Right cardiac atrium (tissue), 5 donors: ENCODE results near the gene SERPINA1. TPM values are rescaled to one million over a fixed set of nuclear protein-coding genes. Genes with fewer than 3 reads are reported as not detected.

ENCODE experiments used
- polyA plus RNA-seq: library from polyadenylated mRNA; stranded (reverse); fragments of 200-250 nt; gene quantifications from one replicate; pipeline ENCODE4 v1.2.3, GENCODE V29; 2013
- total RNA-seq, 4 donors: library from RNA; stranded (reverse); fragmentation: NEBNext Ultra II Directional; extraction: Animal tissue kit (Norgen Biotek cat#: 25700); gene quantifications; one replicate each; pipeline ENCODE4 v1.2.1, GENCODE V29; 2021
- donor health status: healthy with polysubstance abuse.
- donor health status: DM: no; HTN: yes; CAD: no.
- donor health status: DM: no; HTN: no; CAD: no.
- donor health status: DM: no; HTN: yes; CAD: no; lungs with severe emphysema.
- donor health status: DM: yes; HTN: yes; CAD: no.

Gene SERPINA1
- total and polyA plus RNA-seq, 5 donors, result 2.0 to 10.3 (median 7.8) TPM

Other genes with a start within 250 kb of the SERPINA1 start
- gene PPP4R4, start 214.3 kb downstream of the SERPINA1 start, total RNA-seq, result under 1 TPM; 0.41 to 0.74 (median 0.48) TPM
- 0.27 TPM for gene PPP4R4, start 214.3 kb downstream of the SERPINA1 start, polyA plus RNA-seq
- not detected for gene SERPINA10, start 95.3 kb downstream of the SERPINA1 start, total RNA-seq
- gene SERPINA10, start 95.3 kb downstream of the SERPINA1 start, polyA plus RNA-seq, result not detected
- gene SERPINA6, start 65.3 kb downstream of the SERPINA1 start, total RNA-seq, result not detected
- gene SERPINA6, start 65.3 kb downstream of the SERPINA1 start, polyA plus RNA-seq, result not detected
- not detected for gene SERPINA2, start 21.9 kb downstream of the SERPINA1 start, total RNA-seq
- gene SERPINA2, start 21.9 kb downstream of the SERPINA1 start, polyA plus RNA-seq, result not detected
- gene SERPINA11, start 64.2 kb upstream of the SERPINA1 start, total RNA-seq, result not detected
- not detected for gene SERPINA11, start 64.2 kb upstream of the SERPINA1 start, polyA plus RNA-seq
- gene SERPINA9, start 87.6 kb upstream of the SERPINA1 start, total RNA-seq, result not detected
- not detected for gene SERPINA9, start 87.6 kb upstream of the SERPINA1 start, polyA plus RNA-seq
- not detected for gene SERPINA12, start 120.9 kb upstream of the SERPINA1 start, total RNA-seq
- not detected for gene SERPINA12, start 120.9 kb upstream of the SERPINA1 start, polyA plus RNA-seq
- not detected for gene SERPINA4, start 172.8 kb upstream of the SERPINA1 start, total RNA-seq
- gene SERPINA4, start 172.8 kb upstream of the SERPINA1 start, polyA plus RNA-seq, result not detected
- gene SERPINA5, start 192.8 kb upstream of the SERPINA1 start, total RNA-seq, result 10 to 100 TPM in 3 of 4 donors, 1 to 10 TPM in 1; 4.6 to 14.4 (median 13.9) TPM
- gene SERPINA5, start 192.8 kb upstream of the SERPINA1 start, polyA plus RNA-seq, result 13.2 TPM
- 100 to 1,000 TPM in 3 of 4 donors, 10 to 100 TPM in 1; 56.4 to 390 (median 216) TPM for gene SERPINA3, start 223.8 kb upstream of the SERPINA1 start, total RNA-seq
- 114 TPM for gene SERPINA3, start 223.8 kb upstream of the SERPINA1 start, polyA plus RNA-seq